Cardiac muscle cell (in vitro differentiated cells and primary cell): ENCODE data around the gene AURKA. TPM values are rescaled to one million over a fixed set of nuclear protein-coding genes. Genes with fewer than 3 reads are reported as not detected.
A peak's percentile ranks its signal among the peaks of the same experiment; 100 is the strongest.

Experiments used
- DNase-seq, 2 donors: peaks; one replicate each; pipeline versions ENCODE4 v3.0.0 to v3.0.0-alpha.2; 2010 to 2017; ENCODE audit warnings: low read depth in 1 of 2, low spot score in 1 of 2
- H3K27ac ChIP-seq: fragments of 200-600 bp; sonication (generic); 2 replicates; pipeline ENCODE4 v1.5.1; 2016
- H3K27me3 ChIP-seq: fragments of 200-600 bp; sonication (generic); 2 replicates; pipeline ENCODE4 v1.6.0; 2016; ENCODE audit warnings: control low read depth
- H3K36me3 ChIP-seq: fragments of 200-600 bp; sonication (generic); 2 replicates; pipeline ENCODE4 v1.5.1; 2016; ENCODE audit warnings: control low read depth
- H3K4me1 ChIP-seq: fragments of 200-600 bp; sonication (generic); 2 replicates; pipeline ENCODE4 v1.8.1; 2017; ENCODE audit warnings: low read depth, mild to moderate bottlenecking, mixed run types
- H3K4me3 ChIP-seq: fragments of 200-600 bp; sonication (generic); 2 replicates; pipeline ENCODE4 v1.5.1; 2016; ENCODE audit warnings: mild to moderate bottlenecking
- H3K9me3 ChIP-seq: fragments of 200-600 bp; sonication (generic); 2 replicates; pipeline ENCODE4 v1.5.1; 2017; ENCODE audit warnings: low read depth, mild to moderate bottlenecking, control low read depth
- CTCF ChIP-seq: IDR thresholded peaks from 2 replicates; pipeline ENCODE4 v1.5.1; 2012; ENCODE audit warnings: low read depth, mild to moderate bottlenecking, low read length
- polyA plus RNA-seq: library from polyadenylated mRNA; unstranded; fragments of >200 nt; fragmentation: Nextera tagmentation; extraction: Ambion mirVana; gene quantifications from 2 replicates; pipeline ENCODE4 v1.2.1, GENCODE V29; 2016
- total RNA-seq: library from RNA; depleted of rRNA; stranded (reverse); fragments of >200 nt; gene quantifications from 2 replicates; pipeline ENCODE4 v1.2.3, GENCODE V29; 2016

AURKA gene
- total and polyA plus RNA-seq, 2 experiments from 2014 or later, result 28.8 to 58.2 TPM

- no peaks in the 10 kb centered on the region for H3K9me3 ChIP-seq
- peaks cover 14% of the 10 kb centered on the region for H3K27me3 ChIP-seq
- H3K4me3 ChIP-seq, result no peak overlapping the region
- H3K4me1 ChIP-seq, result no peaks in the 10 kb centered on the region
- H3K36me3 ChIP-seq, result no peaks in the 10 kb centered on the region
- no peak overlapping the region for H3K27ac ChIP-seq
- no peak for DNase-seq
- TF ChIP-seq CTCF, result no peak
Measured at GRCh38 chr20:56426026-56426425, 34.0 kb upstream of the AURKA start.

GRCh38 chr20:56424931-56425330 is 32.9 kb upstream of the AURKA start:
- Histone ChIP-seq H3K4me3 (no peak overlapping the region), H3K27ac (no peak overlapping the region), H3K4me1 (no peaks in the 10 kb centered on the region), H3K36me3 (no peaks in the 10 kb centered on the region), H3K27me3 (peaks cover 14% of the 10 kb centered on the region), H3K9me3 (no peaks in the 10 kb centered on the region)
- no peak for TF ChIP-seq CTCF
- no peak for DNase-seq

GRCh38 chr20:56423886-56424285 is 31.9 kb upstream of the AURKA start:
- Histone ChIP-seq H3K4me1 (no peaks in the 10 kb centered on the region), H3K4me3 (no peak overlapping the region), H3K9me3 (no peaks in the 10 kb centered on the region), H3K27me3 (peaks cover 14% of the 10 kb centered on the region), H3K27ac (no peak overlapping the region), H3K36me3 (no peaks in the 10 kb centered on the region)
- peak in 1 of 2 donors; percentile 16 for DNase-seq
- no peak for TF ChIP-seq CTCF

GRCh38 chr20:56423211-56423610 is 31.2 kb upstream of the AURKA start:
- H3K36me3 ChIP-seq, result no peaks in the 10 kb centered on the region
- no peak overlapping the region for H3K4me3 ChIP-seq
- no peaks in the 10 kb centered on the region for H3K4me1 ChIP-seq
- no peak for TF ChIP-seq CTCF
- H3K27me3 ChIP-seq, result peaks cover 14% of the 10 kb centered on the region
- H3K27ac ChIP-seq, result no peak overlapping the region
- H3K9me3 ChIP-seq, result no peaks in the 10 kb centered on the region
- no peak for DNase-seq

- H3K36me3 ChIP-seq, result no peaks in the 10 kb centered on the region
- no peak for TF ChIP-seq CTCF
- no peaks in the 10 kb centered on the region for H3K4me1 ChIP-seq
- peak in 1 of 2 donors; percentile 56 for DNase-seq
- H3K9me3 ChIP-seq, result no peaks in the 10 kb centered on the region
- peaks cover 10% of the 10 kb centered on the region for H3K27me3 ChIP-seq
- H3K27ac ChIP-seq, result no peak overlapping the region
- H3K4me3 ChIP-seq, result no peak overlapping the region
Measured at GRCh38 chr20:56422824-56423189, 30.8 kb upstream of the AURKA start.
